WERI-Rb-1 (cell line): ENCODE results near the gene MITF.

Experiments used
- DNase-seq: peaks from one replicate; pipeline ENCODE4 v3.0.0-alpha.2; 2020
- H3K27ac ChIP-seq: fragments of 250-450 bp; sonication (Bioruptor Pico); 2 replicates; pipeline ENCODE4 v1.5.1; 2020; ENCODE audit warnings: mild to moderate bottlenecking, moderate library complexity
- H3K27me3 ChIP-seq: fragments of 250-450 bp; sonication (Bioruptor Pico); 2 replicates; pipeline ENCODE4 v1.5.1; 2021; ENCODE audit warnings: mild to moderate bottlenecking, low read depth, moderate library complexity; ENCODE audit not compliant: insufficient read depth, severe bottlenecking
- H3K36me3 ChIP-seq: fragments of 250-450 bp; sonication (Bioruptor Pico); 2 replicates; pipeline ENCODE4 v1.5.1; 2020; ENCODE audit warnings: mild to moderate bottlenecking, moderate library complexity
- H3K4me3 ChIP-seq: 2 replicates; pipeline ENCODE4 v1.5.1; 2011; ENCODE audit warnings: low read depth, mild to moderate bottlenecking, control low read depth, low read length
- H3K9me3 ChIP-seq: fragments of 250-450 bp; sonication (Bioruptor Pico); 2 replicates; pipeline ENCODE4 v1.5.1; 2021; ENCODE audit warnings: mild to moderate bottlenecking, moderate library complexity; ENCODE audit not compliant: severe bottlenecking
- CTCF ChIP-seq: IDR thresholded peaks from 2 replicates; pipeline ENCODE4 v1.5.1; 2011; ENCODE audit warnings: low read depth, mild to moderate bottlenecking, control low read depth, inconsistent platforms, low read length

The MITF gene

GRCh38 chr3:69746119-69746518, 6.9 kb downstream of the MITF start:
- DNase-seq: no peak
- Histone ChIP-seq H3K9me3 (no peaks in the 10 kb centered on the region), H3K27me3 (no peaks in the 10 kb centered on the region), H3K4me3 (no peak overlapping the region), H3K27ac (no peak overlapping the region), H3K36me3 (no peaks in the 10 kb centered on the region)
- no peak for TF ChIP-seq CTCF

- Histone ChIP-seq H3K36me3 (no peaks in the 10 kb centered on the region), H3K4me3 (no peak overlapping the region), H3K9me3 (no peaks in the 10 kb centered on the region), H3K27ac (no peak overlapping the region), H3K27me3 (no peaks in the 10 kb centered on the region)
- no peak for TF ChIP-seq CTCF
- no peak for DNase-seq
Measured at GRCh38 chr3:69747511-69748258, 8.4 kb downstream of the MITF start.

- TF ChIP-seq CTCF: no peak
- Histone ChIP-seq H3K9me3 (no peaks in the 10 kb centered on the region), H3K36me3 (no peaks in the 10 kb centered on the region), H3K4me3 (no peak overlapping the region), H3K27ac (no peak overlapping the region), H3K27me3 (no peaks in the 10 kb centered on the region)
- DNase-seq: no peak
Measured at GRCh38 chr3:69748503-69748902, 9.2 kb downstream of the MITF start.

GRCh38 chr3:69749461-69749860, 10.2 kb downstream of the MITF start:
- no peak for TF ChIP-seq CTCF
- no peak for DNase-seq
- H3K36me3 ChIP-seq: no peaks in the 10 kb centered on the region

GRCh38 chr3:69750549-69750948, 11.3 kb downstream of the MITF start:
- no peak for TF ChIP-seq CTCF
- H3K27ac ChIP-seq: no peak overlapping the region
- H3K9me3 ChIP-seq: no peaks in the 10 kb centered on the region

More at GRCh38 chr3:69749461-69749860, 10.2 kb downstream of the MITF start:
- Histone ChIP-seq H3K27me3 (no peaks in the 10 kb centered on the region), H3K9me3 (no peaks in the 10 kb centered on the region), H3K27ac (no peak overlapping the region), H3K4me3 (no peak overlapping the region)

GRCh38 chr3:69751074-69751476, 11.8 kb downstream of the MITF start:
- H3K9me3 ChIP-seq: no peaks in the 10 kb centered on the region
- DNase-seq: no peak
- H3K36me3 ChIP-seq: no peaks in the 10 kb centered on the region
- no peaks in the 10 kb centered on the region for H3K27me3 ChIP-seq
- TF ChIP-seq CTCF: no peak
- H3K27ac ChIP-seq: no peak overlapping the region
- H3K4me3 ChIP-seq: no peak overlapping the region

More at GRCh38 chr3:69750549-69750948, 11.3 kb downstream of the MITF start:
- no peaks in the 10 kb centered on the region for H3K27me3 ChIP-seq
- H3K4me3 ChIP-seq: no peak overlapping the region
- no peaks in the 10 kb centered on the region for H3K36me3 ChIP-seq
- no peak for DNase-seq
